NCI-H2196 treated with DMSO at 0.1 percent for 48 hours (cell line): ENCODE results near the gene GAGE12J.
"Not testable (repeated sequence)": the region's sequence is repeated elsewhere in the genome, so short reads cannot be mapped to it uniquely, and the experiment has no call there.

Experiments used
- DNase-seq: peaks from one replicate; lab custom pipeline; 2025; ENCODE audit not compliant: unreplicated experiment; lab: John Stamatoyannopoulos, UW

Gene GAGE12J, protein sequence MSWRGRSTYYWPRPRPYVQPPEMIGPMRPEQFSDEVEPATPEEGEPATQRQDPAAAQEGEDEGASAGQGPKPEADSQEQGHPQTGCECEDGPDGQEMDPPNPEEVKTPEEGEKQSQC

GRCh38 chrX:49321737-49322136 lies at the start of gene GAGE12J:
TSS of gene GAGE12J (plus strand) at chrX:49322037. CDS start at chrX:49323194, 1,157 bp downstream.
- DNase-seq = not testable (repeated sequence)

- no peak for DNase-seq
Measured at GRCh38 chrX:49272421-49272820, 49.4 kb upstream of the GAGE12J start.

DNA sequence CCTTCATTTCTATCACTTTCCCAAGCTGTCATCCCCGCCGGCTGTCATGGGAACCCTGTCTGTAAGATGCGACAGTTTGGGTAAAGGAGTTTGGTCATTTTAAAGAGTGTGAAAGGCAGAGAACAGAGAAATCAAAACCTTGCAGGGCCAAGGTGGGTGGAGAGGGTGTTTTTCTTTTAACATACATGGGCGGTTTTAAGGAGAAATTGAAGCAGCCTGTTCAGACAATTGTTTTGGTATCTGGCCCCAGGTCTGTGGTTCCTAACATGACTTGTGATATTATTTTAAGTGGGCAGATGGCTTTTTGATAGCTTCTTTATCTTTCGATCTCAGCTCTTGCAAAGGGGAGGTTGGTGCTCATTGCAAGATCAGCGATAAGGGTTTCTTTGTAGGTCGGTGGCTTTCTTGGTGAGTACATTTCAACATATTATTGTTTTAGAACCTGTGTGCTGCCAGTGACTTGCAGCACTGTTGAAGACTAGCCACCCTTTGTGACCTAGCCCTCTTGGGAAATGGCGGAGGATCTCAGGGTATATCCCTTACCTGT lies 48.6 kb upstream of the GAGE12J start:
- no peak for DNase-seq

DNA sequence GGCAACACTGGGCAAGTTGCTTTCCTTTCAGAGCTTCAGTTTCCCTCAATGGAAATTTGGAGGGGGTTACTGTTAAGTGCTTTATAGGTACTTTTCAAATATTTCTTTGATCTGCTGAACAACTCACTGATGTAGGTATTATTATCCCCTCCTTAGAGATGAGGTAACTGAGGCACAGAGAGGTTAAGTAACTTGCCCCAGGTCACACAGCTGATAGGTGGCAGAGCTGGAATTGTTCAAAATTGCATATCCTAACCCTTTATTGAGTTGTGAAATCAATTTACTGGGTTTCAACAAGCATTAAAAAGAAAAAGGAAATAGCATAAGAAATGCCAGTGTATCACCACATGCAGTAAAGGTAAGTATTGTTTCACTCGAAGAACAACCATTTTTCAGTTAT lies 45.6 kb upstream of the GAGE12J start:
- no peak for DNase-seq

DNA sequence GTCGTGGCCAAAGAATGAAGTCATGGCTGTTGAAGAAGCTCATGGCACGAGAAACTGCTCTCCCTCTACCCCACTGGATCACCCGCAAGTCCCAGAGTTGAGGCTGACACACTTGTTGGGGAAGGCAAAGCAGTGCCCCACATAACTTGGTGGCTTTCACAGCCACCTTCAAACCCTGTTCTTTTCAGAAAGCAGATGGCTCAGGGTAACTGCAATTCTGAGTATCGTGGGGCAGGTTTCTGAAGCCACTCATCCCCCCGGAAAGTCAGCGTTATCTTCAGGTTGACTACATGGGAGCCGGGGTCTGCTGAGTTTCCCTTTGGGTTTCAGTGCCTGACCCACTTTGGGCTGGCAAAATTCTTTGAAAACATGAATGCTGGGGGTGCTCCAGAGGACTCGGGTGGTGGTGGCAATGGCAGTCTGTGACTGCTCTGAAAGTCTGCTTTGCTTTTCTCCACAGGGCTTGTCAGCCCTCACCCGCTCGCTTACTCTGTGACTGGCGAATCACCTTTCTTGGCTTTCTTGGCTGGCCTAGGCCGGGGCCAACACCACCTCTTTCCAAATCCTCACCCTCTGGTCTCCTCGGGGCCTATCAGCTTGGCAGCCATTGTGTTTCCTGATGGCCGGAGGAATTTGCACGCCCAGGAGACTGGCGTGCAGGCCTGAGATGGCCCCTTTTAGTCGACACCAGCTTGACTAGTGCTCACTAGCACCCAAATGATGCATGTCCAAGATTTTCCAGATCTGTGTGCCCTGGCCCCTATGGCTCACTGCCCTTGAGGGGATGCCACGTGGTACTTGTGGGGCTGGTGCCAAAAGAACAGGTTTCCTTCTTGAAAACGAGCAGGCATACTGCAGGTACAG lies 44.9 kb upstream of the GAGE12J start:
- no peak for DNase-seq

GRCh38 chrX:49277535-49277830 lies 44.4 kb upstream of the GAGE12J start:
- DNase-seq = no peak

DNA sequence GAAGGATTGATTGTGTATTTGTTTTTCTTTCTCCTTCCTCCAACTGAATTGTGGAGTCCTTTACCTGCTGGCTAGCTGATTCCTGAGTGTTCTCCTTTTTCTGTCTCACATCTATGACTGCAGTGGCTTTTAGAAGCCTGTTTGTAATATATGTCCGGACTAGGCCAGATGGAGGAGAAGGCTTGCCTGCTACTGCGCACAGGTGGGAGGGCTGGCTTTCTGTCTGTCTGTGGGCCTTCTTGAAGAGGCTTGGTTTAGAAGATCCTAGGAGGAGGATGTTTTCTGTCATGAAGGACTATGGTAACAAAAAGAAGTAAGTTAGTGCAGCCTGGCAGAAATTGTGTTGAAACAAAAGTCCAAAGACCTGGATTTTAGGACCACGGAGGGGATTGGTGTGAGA lies 43.8 kb upstream of the GAGE12J start:
- no peak for DNase-seq

DNA sequence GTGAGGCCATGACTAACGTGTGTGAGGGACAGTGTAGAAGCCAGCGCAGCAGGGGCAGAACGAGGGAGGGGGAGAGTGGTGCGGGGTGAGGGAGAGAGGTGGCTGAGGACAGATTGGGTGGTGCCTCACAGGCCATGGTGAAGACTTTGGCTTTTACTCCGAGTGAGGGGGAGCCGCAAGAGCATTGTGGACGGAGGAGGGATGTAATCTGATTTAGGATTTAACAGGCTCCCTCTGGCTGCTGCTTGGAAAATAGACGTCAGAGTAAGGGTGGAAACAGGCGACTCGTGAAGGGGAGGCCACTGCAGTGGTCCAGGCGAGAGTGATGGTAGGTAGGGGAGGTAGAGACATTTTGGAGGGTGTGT lies 39.2 kb upstream of the GAGE12J start:
- DNase-seq = no peak

GRCh38 chrX:49284212-49284611 lies 37.6 kb upstream of the GAGE12J start:
- DNase-seq = no peak

DNA sequence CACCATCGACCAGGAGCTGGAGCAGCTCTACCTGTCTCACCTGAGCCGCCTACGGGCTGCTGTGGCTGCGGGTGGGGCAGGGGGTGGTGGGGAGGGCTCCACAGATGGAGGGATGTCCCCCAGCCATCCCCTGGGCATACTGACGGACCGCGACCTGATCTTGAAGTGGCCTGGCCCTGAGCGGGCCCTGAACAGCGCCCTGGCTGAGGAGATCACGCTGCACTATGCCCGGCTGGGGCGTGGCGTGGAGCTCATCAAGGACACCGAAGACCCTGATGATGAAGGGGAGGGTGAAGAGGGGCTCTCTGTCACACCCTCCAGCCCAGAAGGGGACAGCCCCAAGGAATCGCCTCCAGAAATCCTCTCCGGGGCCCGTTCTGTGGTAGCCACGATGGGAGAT lies 35.7 kb upstream of the GAGE12J start:
- no peak for DNase-seq

GRCh38 chrX:49286581-49286980 lies 35.3 kb upstream of the GAGE12J start:
- DNase-seq = no peak

DNA sequence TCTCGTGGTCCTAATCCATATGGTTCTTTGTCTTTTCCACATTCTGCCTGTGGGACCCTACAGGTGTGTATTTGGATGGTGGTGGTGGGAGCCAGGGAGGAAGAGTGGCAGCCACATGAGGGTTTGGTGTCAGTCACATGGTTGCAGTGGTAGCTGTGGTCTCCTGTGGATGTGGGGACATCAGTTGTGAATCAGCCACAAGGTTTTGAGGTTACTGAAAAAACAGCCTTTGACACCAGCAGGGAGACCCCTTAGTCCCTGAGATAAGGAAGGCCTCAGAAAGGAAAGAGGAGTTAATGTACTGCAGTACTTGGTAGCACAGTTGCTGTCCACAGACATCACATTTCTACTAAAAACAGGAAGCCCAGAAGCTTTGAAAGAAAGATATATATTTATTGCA lies 34.2 kb upstream of the GAGE12J start:
- DNase-seq = no peak

DNA sequence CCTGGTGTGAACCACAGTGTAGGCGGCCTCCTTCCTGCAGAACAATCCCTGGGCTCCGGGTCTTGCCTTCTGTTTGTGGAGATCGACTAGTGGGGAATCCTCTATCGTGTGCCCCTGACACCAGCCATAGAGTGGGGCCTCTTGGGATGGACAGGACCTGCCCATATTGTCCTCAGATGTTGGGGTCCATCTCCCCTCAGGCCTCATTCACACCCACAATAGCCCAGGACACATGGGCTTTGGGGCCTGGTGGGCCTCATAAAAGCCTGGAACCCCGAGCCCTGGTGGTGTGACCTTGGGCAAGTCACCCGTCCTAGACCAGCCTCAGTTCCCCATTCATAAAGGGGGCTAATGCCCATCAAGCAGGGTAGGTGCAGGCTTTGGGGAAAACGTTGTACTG lies 31.6 kb upstream of the GAGE12J start:
- no peak for DNase-seq

GRCh38 chrX:49291615-49292337 lies 30.1 kb upstream of the GAGE12J start:
- no peak for DNase-seq

GRCh38 chrX:49292400-49293362 lies 29.2 kb upstream of the GAGE12J start:
- no peak for DNase-seq

GRCh38 chrX:49299293-49299692 lies 22.5 kb upstream of the GAGE12J start:
- DNase-seq = not testable (repeated sequence)

DNA sequence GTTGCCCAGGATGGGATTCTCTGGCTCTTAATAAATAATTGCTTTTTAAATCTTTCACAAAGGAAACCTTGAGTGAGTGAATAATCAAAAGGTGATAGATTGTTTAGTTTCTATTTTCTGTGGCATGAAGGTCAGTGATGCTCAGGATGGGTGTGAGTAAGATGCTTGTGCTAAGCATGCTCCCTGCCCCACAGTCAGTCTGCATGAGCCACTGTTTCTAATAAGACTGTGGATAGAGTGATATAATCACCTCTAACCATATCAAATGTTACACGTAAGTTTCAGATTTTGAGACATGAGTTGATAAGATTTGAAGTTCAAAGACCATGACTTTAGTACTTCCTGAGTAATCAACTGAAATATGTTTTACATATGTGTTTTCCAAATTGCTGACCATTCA lies 21.1 kb upstream of the GAGE12J start:
- no peak for DNase-seq

DNA sequence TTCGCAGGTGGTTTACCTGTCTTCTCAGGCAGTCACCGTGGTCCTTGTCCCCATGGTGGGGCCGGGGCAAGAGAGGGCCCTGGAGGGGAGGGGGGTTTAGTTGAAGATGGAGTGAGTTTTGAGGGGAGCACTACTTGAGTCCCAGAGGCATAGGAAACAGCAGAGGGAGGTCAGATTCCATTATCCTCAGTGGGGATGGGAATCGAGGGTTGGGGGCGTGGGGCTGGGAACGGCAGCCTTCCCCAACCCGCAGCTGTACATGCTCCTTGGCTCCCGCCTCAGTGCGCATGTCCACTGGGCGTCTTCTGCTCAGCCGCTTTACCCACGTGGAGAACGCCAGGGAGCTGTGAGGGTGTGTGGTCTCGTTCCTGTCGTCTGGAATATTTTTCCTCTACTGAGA lies 18.5 kb upstream of the GAGE12J start, which contains the start of gene GAGE10:
Gene GAGE10 (plus strand): TSS at position 301 of the 400 bp plus-strand sequence. CDS start 1,214 bp downstream, outside the sequence.
- no peak for DNase-seq

- DNase-seq = not testable (repeated sequence)
Measured at GRCh38 chrX:49307775-49308174, 14.1 kb upstream of the GAGE12J start.

- DNase-seq = no peak
Measured at GRCh38 chrX:49308604-49309269, 13.1 kb upstream of the GAGE12J start.
